ENCODE results near the gene OSBPL6. TPM values are rescaled to one million over a fixed set of nuclear protein-coding genes. Genes with fewer than 3 reads are reported as not detected.

OSBPL6 gene
- total RNA-seq, 1 experiment from 2014 or later, result 0.30 TPM

GRCh38 chr2:178258916-178259315, 64.6 kb downstream of the OSBPL6 start:
- no peaks in the 10 kb centered on the region for H3K27me3 ChIP-seq (ENCODE audit: low read length)
- DNase-seq, result no peak

GRCh38 chr2:178263159-178263860, 69.0 kb downstream of the OSBPL6 start:
- H3K27me3 ChIP-seq (ENCODE audit: low read length), result no peaks in the 10 kb centered on the region
- H3K36me3 ChIP-seq (ENCODE audit: insufficient read depth, low read length), result no peaks in the 10 kb centered on the region
- no peak overlapping the region for H3K4me3 ChIP-seq (ENCODE audit: low read length)
- no peaks in the 10 kb centered on the region for H3K79me2 ChIP-seq (ENCODE audit: low read length)
- H3K9me3 ChIP-seq (ENCODE audit: low read length), result no peaks in the 10 kb centered on the region
- H4K20me1 ChIP-seq (ENCODE audit: insufficient read depth, low read depth, low read length), result no peaks in the 10 kb centered on the region
- H2AFZ ChIP-seq (ENCODE audit: low read length), result no peak overlapping the region
- no peak for DNase-seq
- H3K9ac ChIP-seq (ENCODE audit: low read length), result no peak overlapping the region
- H3K27ac ChIP-seq (ENCODE audit: low read length), result no peak overlapping the region
- no peak overlapping the region for H3K4me2 ChIP-seq (ENCODE audit: low read depth, low read length, poor library complexity, severe bottlenecking)
- no peaks in the 10 kb centered on the region for H3K4me1 ChIP-seq (ENCODE audit: low read length)
- H3K9me2 ChIP-seq (replicated peaks; ENCODE audit: insufficient read depth, low read length), result no peaks in the 10 kb centered on the region

More at GRCh38 chr2:178258916-178259315, 64.6 kb downstream of the OSBPL6 start:
- no peak overlapping the region for H3K27ac ChIP-seq (ENCODE audit: low read length)
- no peaks in the 10 kb centered on the region for H3K9me2 ChIP-seq (replicated peaks; ENCODE audit: insufficient read depth, low read length)
- no peak overlapping the region for H3K4me3 ChIP-seq (ENCODE audit: low read length)
- no peak overlapping the region for H3K9ac ChIP-seq (ENCODE audit: low read length)
- no peaks in the 10 kb centered on the region for H3K9me3 ChIP-seq (ENCODE audit: low read length)
- H3K4me1 ChIP-seq (ENCODE audit: low read length), result no peaks in the 10 kb centered on the region
- H4K20me1 ChIP-seq (ENCODE audit: insufficient read depth, low read depth, low read length), result no peaks in the 10 kb centered on the region
- no peaks in the 10 kb centered on the region for H3K79me2 ChIP-seq (ENCODE audit: low read length)
- H3K4me2 ChIP-seq (ENCODE audit: low read depth, low read length, poor library complexity, severe bottlenecking), result no peak overlapping the region
- no peaks in the 10 kb centered on the region for H3K36me3 ChIP-seq (ENCODE audit: insufficient read depth, low read length)
- no peak overlapping the region for H2AFZ ChIP-seq (ENCODE audit: low read length)

- Histone ChIP-seq H3K9me2 (replicated peaks; ENCODE audit: insufficient read depth, low read length) (no peaks in the 10 kb centered on the region), H3K79me2 (ENCODE audit: low read length) (no peaks in the 10 kb centered on the region), H4K20me1 (ENCODE audit: insufficient read depth, low read depth, low read length) (no peaks in the 10 kb centered on the region), H3K4me3 (ENCODE audit: low read length) (no peak overlapping the region), H3K36me3 (ENCODE audit: insufficient read depth, low read length) (no peaks in the 10 kb centered on the region), H3K4me1 (ENCODE audit: low read length) (no peaks in the 10 kb centered on the region), H3K9ac (ENCODE audit: low read length) (no peak overlapping the region), H2AFZ (ENCODE audit: low read length) (no peak overlapping the region), H3K4me2 (ENCODE audit: low read depth, low read length, poor library complexity, severe bottlenecking) (no peak overlapping the region), H3K27me3 (ENCODE audit: low read length) (no peaks in the 10 kb centered on the region), H3K9me3 (ENCODE audit: low read length) (no peaks in the 10 kb centered on the region), H3K27ac (ENCODE audit: low read length) (no peak overlapping the region)
- DNase-seq, result no peak
These were observed 69.9 kb downstream of the OSBPL6 start for GRCh38 chr2:178264211-178264610.

- Histone ChIP-seq H3K4me3 (ENCODE audit: low read length) (no peak overlapping the region), H3K9me2 (replicated peaks; ENCODE audit: insufficient read depth, low read length) (no peaks in the 10 kb centered on the region)
These were observed 71.5 kb downstream of the OSBPL6 start for GRCh38 chr2:178265851-178266250.

GRCh38 chr2:178266445-178266844, 72.1 kb downstream of the OSBPL6 start:
- H2AFZ ChIP-seq (ENCODE audit: low read length), result no peak overlapping the region
- H4K20me1 ChIP-seq (ENCODE audit: insufficient read depth, low read depth, low read length), result no peaks in the 10 kb centered on the region
- no peaks in the 10 kb centered on the region for H3K9me3 ChIP-seq (ENCODE audit: low read length)
- no peak for DNase-seq
- no peak overlapping the region for H3K27ac ChIP-seq (ENCODE audit: low read length)
- H3K4me1 ChIP-seq (ENCODE audit: low read length), result no peaks in the 10 kb centered on the region
- H3K79me2 ChIP-seq (ENCODE audit: low read length), result no peaks in the 10 kb centered on the region
- H3K27me3 ChIP-seq (ENCODE audit: low read length), result no peaks in the 10 kb centered on the region
- H3K9ac ChIP-seq (ENCODE audit: low read length), result no peak overlapping the region
- H3K9me2 ChIP-seq (replicated peaks; ENCODE audit: insufficient read depth, low read length), result no peaks in the 10 kb centered on the region
- no peaks in the 10 kb centered on the region for H3K36me3 ChIP-seq (ENCODE audit: insufficient read depth, low read length)
- no peak overlapping the region for H3K4me3 ChIP-seq (ENCODE audit: low read length)
- no peak overlapping the region for H3K4me2 ChIP-seq (ENCODE audit: low read depth, low read length, poor library complexity, severe bottlenecking)

More at GRCh38 chr2:178265851-178266250, 71.5 kb downstream of the OSBPL6 start:
- no peak for DNase-seq
- Histone ChIP-seq H3K36me3 (ENCODE audit: insufficient read depth, low read length) (no peaks in the 10 kb centered on the region), H3K4me1 (ENCODE audit: low read length) (no peaks in the 10 kb centered on the region), H3K79me2 (ENCODE audit: low read length) (no peaks in the 10 kb centered on the region), H2AFZ (ENCODE audit: low read length) (no peak overlapping the region), H3K9ac (ENCODE audit: low read length) (no peak overlapping the region), H3K4me2 (ENCODE audit: low read depth, low read length, poor library complexity, severe bottlenecking) (no peak overlapping the region), H3K9me3 (ENCODE audit: low read length) (no peaks in the 10 kb centered on the region), H3K27me3 (ENCODE audit: low read length) (no peaks in the 10 kb centered on the region), H4K20me1 (ENCODE audit: insufficient read depth, low read depth, low read length) (no peaks in the 10 kb centered on the region), H3K27ac (ENCODE audit: low read length) (no peak overlapping the region)

DNA sequence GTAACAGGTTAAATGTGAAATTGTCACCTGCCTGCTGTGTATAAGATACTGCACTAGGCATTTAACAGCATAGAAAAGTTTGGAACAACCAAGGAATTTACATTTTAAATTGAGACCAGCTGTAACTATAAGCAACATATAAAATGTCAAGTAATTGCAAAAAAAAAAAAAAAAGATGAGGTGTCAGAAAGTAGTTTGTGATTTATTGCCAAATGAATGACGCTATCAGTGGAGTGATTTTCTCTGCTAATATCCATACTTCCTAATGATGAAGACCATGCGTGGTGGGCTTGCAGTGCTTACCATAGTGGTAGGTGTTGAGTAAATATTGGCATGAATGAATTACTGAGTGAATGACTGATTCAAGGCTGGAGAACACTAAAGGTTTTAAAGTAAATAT, 73.3 kb downstream of the OSBPL6 start:
- Histone ChIP-seq H3K4me1 (ENCODE audit: low read length) (no peaks in the 10 kb centered on the region), H3K4me2 (ENCODE audit: low read depth, low read length, poor library complexity, severe bottlenecking) (no peak overlapping the region), H3K36me3 (ENCODE audit: insufficient read depth, low read length) (no peaks in the 10 kb centered on the region), H2AFZ (ENCODE audit: low read length) (no peak overlapping the region), H4K20me1 (ENCODE audit: insufficient read depth, low read depth, low read length) (no peaks in the 10 kb centered on the region), H3K79me2 (ENCODE audit: low read length) (no peaks in the 10 kb centered on the region), H3K9me2 (replicated peaks; ENCODE audit: insufficient read depth, low read length) (no peaks in the 10 kb centered on the region), H3K4me3 (ENCODE audit: low read length) (no peak overlapping the region), H3K27me3 (ENCODE audit: low read length) (no peaks in the 10 kb centered on the region), H3K27ac (ENCODE audit: low read length) (no peak overlapping the region), H3K9me3 (ENCODE audit: low read length) (no peaks in the 10 kb centered on the region), H3K9ac (ENCODE audit: low read length) (no peak overlapping the region)
- no peak for DNase-seq

DNA sequence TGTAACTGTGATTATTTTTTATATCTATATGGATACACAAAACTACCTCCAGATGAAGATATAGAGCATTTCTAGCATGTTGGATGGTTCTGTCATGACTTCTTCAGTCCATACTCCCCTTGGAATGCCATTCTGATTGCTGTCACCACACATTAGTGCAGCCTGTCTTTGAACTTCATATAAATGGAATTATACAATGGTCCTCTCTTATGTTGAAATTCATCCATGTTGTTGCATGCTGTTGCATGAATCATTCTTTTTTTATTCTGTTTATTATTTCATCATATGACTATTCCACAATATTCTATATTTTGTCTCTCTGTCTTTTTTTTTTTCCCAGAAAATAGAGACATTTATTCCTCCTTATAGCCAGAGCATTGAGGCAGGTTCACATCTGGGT, 74.1 kb downstream of the OSBPL6 start:
- Histone ChIP-seq H4K20me1 (ENCODE audit: insufficient read depth, low read depth, low read length) (no peaks in the 10 kb centered on the region), H3K9me3 (ENCODE audit: low read length) (no peaks in the 10 kb centered on the region), H2AFZ (ENCODE audit: low read length) (no peak overlapping the region), H3K27ac (ENCODE audit: low read length) (no peak overlapping the region), H3K79me2 (ENCODE audit: low read length) (no peaks in the 10 kb centered on the region), H3K4me3 (ENCODE audit: low read length) (no peak overlapping the region), H3K4me2 (ENCODE audit: low read depth, low read length, poor library complexity, severe bottlenecking) (no peak overlapping the region), H3K36me3 (ENCODE audit: insufficient read depth, low read length) (no peaks in the 10 kb centered on the region), H3K27me3 (ENCODE audit: low read length) (no peaks in the 10 kb centered on the region), H3K9ac (ENCODE audit: low read length) (no peak overlapping the region), H3K4me1 (ENCODE audit: low read length) (no peaks in the 10 kb centered on the region), H3K9me2 (replicated peaks; ENCODE audit: insufficient read depth, low read length) (no peaks in the 10 kb centered on the region)
- no peak for DNase-seq

GRCh38 chr2:178269438-178270224, 75.3 kb downstream of the OSBPL6 start:
- H3K9ac ChIP-seq (ENCODE audit: low read length), result no peak overlapping the region
- no peaks in the 10 kb centered on the region for H3K9me3 ChIP-seq (ENCODE audit: low read length)
- H3K27ac ChIP-seq (ENCODE audit: low read length), result no peak overlapping the region
- H3K4me1 ChIP-seq (ENCODE audit: low read length), result no peaks in the 10 kb centered on the region
- no peaks in the 10 kb centered on the region for H3K27me3 ChIP-seq (ENCODE audit: low read length)
- H3K79me2 ChIP-seq (ENCODE audit: low read length), result no peaks in the 10 kb centered on the region
- no peak for DNase-seq
- H3K4me3 ChIP-seq (ENCODE audit: low read length), result no peak overlapping the region
- H2AFZ ChIP-seq (ENCODE audit: low read length), result no peak overlapping the region
- H3K9me2 ChIP-seq (replicated peaks; ENCODE audit: insufficient read depth, low read length), result no peaks in the 10 kb centered on the region
- H3K36me3 ChIP-seq (ENCODE audit: insufficient read depth, low read length), result no peaks in the 10 kb centered on the region
- H4K20me1 ChIP-seq (ENCODE audit: insufficient read depth, low read depth, low read length), result no peaks in the 10 kb centered on the region
- no peak overlapping the region for H3K4me2 ChIP-seq (ENCODE audit: low read depth, low read length, poor library complexity, severe bottlenecking)

Measured in Karpas-422 (cell line).